Mesenchymal stem cell (in vitro differentiated cells and primary cell): Measurements from ENCODE around the gene EFCAB7.

Source experiments
- DNase-seq: peaks from one replicate; pipeline ENCODE4 v3.0.0-alpha.2; 2013
- H2AFZ ChIP-seq: one replicate; pipeline ENCODE4 v1.6.1; 2013; ENCODE audit warnings: low read depth, mild to moderate bottlenecking, control low read depth, inconsistent platforms, low read length, moderate library complexity
- H2AK5ac ChIP-seq: 2 replicates; pipeline ENCODE4 v1.6.1; 2013; ENCODE audit warnings: low read length, moderate library complexity, mild to moderate bottlenecking, inconsistent platforms; ENCODE audit not compliant: severe bottlenecking
- H2BK120ac ChIP-seq: one replicate; pipeline ENCODE4 v1.6.1; 2013; ENCODE audit warnings: low read depth, mild to moderate bottlenecking, inconsistent platforms, low read length, moderate library complexity
- H2BK12ac ChIP-seq, 2 experiments: one replicate each; pipeline ENCODE4 v1.6.1; 2013; ENCODE audit warnings: inconsistent platforms in 2 of 2, low read length in 2 of 2, mild to moderate bottlenecking in 2 of 2, moderate library complexity in 2 of 2, control low read depth in 1 of 2
- H2BK15ac ChIP-seq: one replicate; pipeline ENCODE4 v1.6.1; 2013; ENCODE audit warnings: mild to moderate bottlenecking, low read depth, inconsistent platforms; ENCODE audit not compliant: poor library complexity, severe bottlenecking
- H2BK5ac ChIP-seq: 2 replicates; pipeline ENCODE4 v1.6.1; 2013; ENCODE audit warnings: low read depth, mild to moderate bottlenecking, low read length, control low read depth, inconsistent platforms; ENCODE audit not compliant: poor library complexity, severe bottlenecking
- H3K14ac ChIP-seq, 2 experiments: one replicate each; pipeline ENCODE4 v1.6.1; 2013; ENCODE audit warnings: inconsistent platforms in 2 of 2, low read length in 2 of 2, control low read depth in 1 of 2, mild to moderate bottlenecking in 1 of 2, moderate library complexity in 1 of 2
- H3K18ac ChIP-seq, 2 experiments: one replicate each; pipeline ENCODE4 v1.6.1; 2013; ENCODE audit warnings: inconsistent platforms in 2 of 2, low read length in 2 of 2, control low read depth in 1 of 2, low read depth in 1 of 2, mild to moderate bottlenecking in 1 of 2
- H3K23ac ChIP-seq, 2 experiments: one replicate each; pipeline ENCODE4 v1.6.1; 2013; ENCODE audit warnings: inconsistent platforms in 2 of 2, low read length in 2 of 2, mild to moderate bottlenecking in 2 of 2, moderate library complexity in 2 of 2, control low read depth in 1 of 2
- H3K27ac ChIP-seq: 2 replicates; pipeline ENCODE4 v1.5.1; 2013; ENCODE audit warnings: mild to moderate bottlenecking, moderate library complexity, low read length, control low read depth, inconsistent platforms; ENCODE audit not compliant: poor library complexity, severe bottlenecking
- H3K27me3 ChIP-seq, 2 experiments: 2 replicates each; pipeline versions ENCODE4 v1.6.1 to v1.7.0; 2013; ENCODE audit warnings: low read length in 2 of 2, mild to moderate bottlenecking in 2 of 2, moderate library complexity in 2 of 2, control low read depth in 1 of 2, inconsistent platforms in 1 of 2; ENCODE audit not compliant: control insufficient read depth in 1 of 2, insufficient read depth in 1 of 2
- H3K36me3 ChIP-seq, 2 experiments: 2 replicates each; pipeline versions ENCODE4 v1.6.1 to v1.7.0; 2013; ENCODE audit warnings: low read length in 2 of 2, control low read depth in 1 of 2, inconsistent platforms in 1 of 2, low read depth in 1 of 2, mild to moderate bottlenecking in 1 of 2; ENCODE audit not compliant: insufficient read depth in 2 of 2, control insufficient read depth in 1 of 2
- H3K4ac ChIP-seq, 2 experiments: one replicate each; pipeline ENCODE4 v1.6.1; 2013; ENCODE audit warnings: inconsistent platforms in 2 of 2, low read length in 2 of 2, mild to moderate bottlenecking in 2 of 2, moderate library complexity in 2 of 2, control low read depth in 1 of 2, low read depth in 1 of 2
- H3K4me1 ChIP-seq: 2 replicates; pipeline ENCODE4 v1.6.1; 2013; ENCODE audit warnings: low read depth, low read length, control low read depth; ENCODE audit not compliant: control insufficient read depth, insufficient read depth
- H3K4me2 ChIP-seq: 2 replicates; pipeline ENCODE4 v1.6.1; 2013; ENCODE audit warnings: low read length, mild to moderate bottlenecking, inconsistent platforms; ENCODE audit not compliant: poor library complexity, severe bottlenecking
- H3K4me3 ChIP-seq, 2 experiments: 2 replicates each; pipeline versions ENCODE4 v1.5.1 to v1.7.0; 2013; ENCODE audit warnings: low read length in 2 of 2, mild to moderate bottlenecking in 2 of 2, control low read depth in 1 of 2, low read depth in 1 of 2; ENCODE audit not compliant: insufficient read depth in 1 of 2
- H3K79me1 ChIP-seq: replicated peaks from 2 replicates; pipeline ENCODE4 v1.6.1; 2013; ENCODE audit warnings: mild to moderate bottlenecking, control low read depth, low read length, inconsistent platforms; ENCODE audit not compliant: poor library complexity, severe bottlenecking
- H3K9ac ChIP-seq: 2 replicates; pipeline ENCODE4 v1.7.0; 2013; ENCODE audit warnings: mild to moderate bottlenecking, low read length, moderate library complexity
- H3K9me3 ChIP-seq: 2 replicates; pipeline ENCODE4 v1.7.0; 2013; ENCODE audit warnings: mild to moderate bottlenecking, low read length; ENCODE audit not compliant: control insufficient read depth
- H4K8ac ChIP-seq: one replicate; pipeline ENCODE4 v1.6.1; 2013; ENCODE audit warnings: inconsistent platforms, mild to moderate bottlenecking, low read length, moderate library complexity
- H4K91ac ChIP-seq: one replicate; pipeline ENCODE4 v1.6.1; 2013; ENCODE audit warnings: mild to moderate bottlenecking, low read length, inconsistent platforms
- WGBS: methylation state at CpG from one replicate; pipeline ENCODE4 v1.1.7; 2013; ENCODE audit warnings: mixed read lengths; 5-methylcytosine and 5-hydroxymethylcytosine counted together

EFCAB7 gene

DNA sequence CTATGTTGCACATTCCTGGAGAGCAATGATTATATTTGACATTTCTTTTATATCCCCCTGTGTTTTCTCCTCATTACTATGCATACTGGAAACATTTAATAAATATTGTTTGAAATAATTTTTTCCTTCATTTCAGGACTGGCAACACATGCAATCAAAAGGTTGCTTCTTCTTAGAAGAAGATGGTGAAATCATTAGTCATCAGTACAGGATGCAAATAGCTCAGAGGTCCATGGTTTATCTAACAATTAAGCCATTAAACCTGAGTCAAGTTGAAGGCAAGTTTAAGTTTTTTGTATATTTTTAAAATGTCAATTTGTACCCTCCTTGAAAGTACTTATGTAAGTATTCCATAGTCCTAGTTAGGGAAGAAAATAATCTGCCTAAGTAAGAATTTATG, 22.5 kb downstream of the EFCAB7 start:
- no peak overlapping the region for H3K27ac ChIP-seq
- no peak overlapping the region for H2BK5ac ChIP-seq
- no peak overlapping the region for H2AK5ac ChIP-seq
- no peak overlapping the region for H3K4ac ChIP-seq
- no peak overlapping the region for H3K18ac ChIP-seq
- no peak overlapping the region for H3K14ac ChIP-seq
- no peak overlapping the region for H3K4me3 ChIP-seq
- H2AFZ ChIP-seq: no peak overlapping the region
- H4K91ac ChIP-seq: no peak overlapping the region
- peak; percentile 36 for DNase-seq
- H3K9ac ChIP-seq: peak overlapping the region; percentile 55
- H3K27me3 ChIP-seq: no peaks in the 10 kb centered on the region
- H3K4me1 ChIP-seq: no peaks in the 10 kb centered on the region
- peaks cover 0 to 19% of the 10 kb centered on the region in 2 experiments for H3K36me3 ChIP-seq
- H2BK12ac ChIP-seq: no peak overlapping the region
- H2BK15ac ChIP-seq: no peak overlapping the region
- H3K79me1 ChIP-seq: no peaks in the 10 kb centered on the region
- H3K23ac ChIP-seq: no peak overlapping the region
- H4K8ac ChIP-seq: no peak overlapping the region
- no peak overlapping the region for H2BK120ac ChIP-seq
- peaks cover 2% of the 10 kb centered on the region for H3K9me3 ChIP-seq
- H3K4me2 ChIP-seq: no peak overlapping the region

DNA sequence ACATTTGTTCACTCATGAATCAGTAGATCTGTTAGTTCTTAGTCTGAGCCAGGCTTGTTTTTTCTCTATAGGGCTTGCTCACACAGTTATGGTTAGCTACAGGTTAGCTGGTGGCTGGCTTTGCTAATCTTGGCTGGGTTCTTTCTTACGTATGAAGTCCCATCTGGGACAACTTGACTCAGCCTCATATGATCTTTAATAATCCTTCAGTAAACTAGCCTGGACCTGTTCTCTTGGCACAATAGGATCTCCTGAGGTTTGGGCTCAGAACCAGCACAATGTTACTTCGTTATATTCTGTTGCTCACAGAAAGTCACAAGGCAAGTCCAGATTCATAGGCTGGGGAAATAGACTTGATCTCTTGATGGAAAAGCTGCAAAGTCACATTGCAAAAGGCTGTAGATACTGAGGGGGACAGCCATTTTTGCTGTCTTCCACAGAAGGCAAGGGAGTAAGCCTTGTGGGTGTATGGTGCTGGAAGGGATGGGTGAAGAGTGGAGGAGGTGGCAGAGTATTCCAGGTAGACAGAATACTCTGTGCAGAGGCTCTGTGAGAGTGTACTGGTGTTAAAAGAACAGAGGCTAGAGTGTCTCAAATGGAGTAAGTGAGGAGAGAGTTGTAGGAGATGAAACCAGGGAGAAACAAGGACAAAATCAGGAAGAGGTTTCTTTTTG, 24.4 kb downstream of the EFCAB7 start:
- Histone ChIP-seq H3K4me3 (peak overlapping the region in 1 of 2 experiments; percentile 54), H3K4me2 (no peak overlapping the region), H3K14ac (no peak overlapping the region), H3K18ac (no peak overlapping the region), H3K23ac (no peak overlapping the region), H2BK120ac (no peak overlapping the region), H3K27me3 (no peaks in the 10 kb centered on the region), H4K8ac (no peak overlapping the region), H3K4me1 (no peaks in the 10 kb centered on the region), H3K4ac (no peak overlapping the region), H3K9ac (peak overlapping the region; percentile 94), H3K79me1 (no peaks in the 10 kb centered on the region), H3K9me3 (peaks cover 2% of the 10 kb centered on the region), H3K27ac (no peak overlapping the region), H2BK5ac (no peak overlapping the region), H4K91ac (no peak overlapping the region), H3K36me3 (peaks cover 0 to 14% of the 10 kb centered on the region in 2 experiments), H2AK5ac (no peak overlapping the region), H2AFZ (no peak overlapping the region), H2BK12ac (no peak overlapping the region), H2BK15ac (no peak overlapping the region)
- no peak for DNase-seq
- 98% methylated on average over 2 of the region's 2 CpGs for WGBS

DNA sequence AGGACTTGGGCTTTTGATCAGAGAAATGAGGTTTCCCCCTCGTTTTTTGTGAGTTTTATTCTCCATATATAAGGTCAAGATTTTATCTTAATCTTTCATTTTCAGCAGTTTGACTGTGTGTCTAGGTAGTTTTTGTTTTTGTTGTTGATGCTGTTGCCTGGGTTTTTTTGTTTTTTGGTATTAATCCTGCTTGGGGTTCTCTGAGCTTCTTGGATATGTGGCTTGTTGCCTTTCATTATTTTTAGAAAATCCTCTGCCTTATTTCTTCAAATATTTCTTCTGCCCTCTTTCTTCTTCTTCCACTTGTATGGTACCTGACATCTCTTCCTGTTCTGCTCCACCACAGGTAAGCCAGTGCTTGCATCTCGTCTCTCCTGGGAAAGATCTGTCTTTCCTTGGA, 25.0 kb downstream of the EFCAB7 start:
- no peak overlapping the region for H2BK120ac ChIP-seq
- H2BK15ac ChIP-seq: no peak overlapping the region
- H2AK5ac ChIP-seq: no peak overlapping the region
- H3K18ac ChIP-seq: no peak overlapping the region
- peak overlapping the region in 1 of 2 experiments; percentile 54 for H3K4me3 ChIP-seq
- H3K27ac ChIP-seq: no peak overlapping the region
- no peak overlapping the region for H3K14ac ChIP-seq
- 86% methylated on average over 1 of the region's 2 CpGs for WGBS
- no peak overlapping the region for H2BK5ac ChIP-seq
- no peak overlapping the region for H2BK12ac ChIP-seq
- H4K91ac ChIP-seq: no peak overlapping the region
- no peak overlapping the region for H3K4me2 ChIP-seq
- H3K4ac ChIP-seq: no peak overlapping the region
- no peak overlapping the region for H4K8ac ChIP-seq
- H3K4me1 ChIP-seq: no peaks in the 10 kb centered on the region
- H3K9ac ChIP-seq: peak overlapping the region; percentile 94
- H3K79me1 ChIP-seq: no peaks in the 10 kb centered on the region
- peaks cover 0 to 19% of the 10 kb centered on the region in 2 experiments for H3K36me3 ChIP-seq
- H3K9me3 ChIP-seq: no peaks in the 10 kb centered on the region
- no peak overlapping the region for H3K23ac ChIP-seq
- no peak overlapping the region for H2AFZ ChIP-seq
- no peak for DNase-seq
- H3K27me3 ChIP-seq: no peaks in the 10 kb centered on the region

DNA sequence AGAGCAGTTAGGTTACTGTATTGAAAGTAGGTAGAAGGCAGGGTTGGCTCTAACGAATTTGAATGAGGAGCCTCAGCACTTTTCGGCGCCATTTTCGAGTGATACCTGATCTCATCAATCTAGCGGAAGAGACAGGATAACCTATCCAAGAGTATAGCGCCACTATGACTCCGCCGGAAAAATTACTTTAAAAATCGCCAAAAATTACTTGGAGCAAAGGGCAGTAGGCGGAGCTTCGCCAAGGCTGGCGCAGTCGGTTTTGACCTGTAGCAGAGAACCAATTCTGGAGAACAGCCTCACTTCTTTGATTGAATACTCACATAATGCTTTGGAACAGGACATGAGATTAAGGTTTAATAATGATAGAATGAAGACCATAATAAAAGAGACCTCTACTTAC, 25.6 kb downstream of the EFCAB7 start:
- WGBS: 97% methylated on average over 13 of the region's 13 CpGs
- H3K9ac ChIP-seq: peak overlapping the region; percentile 94
- H3K79me1 ChIP-seq: no peaks in the 10 kb centered on the region
- no peak overlapping the region for H4K91ac ChIP-seq
- H3K4ac ChIP-seq: no peak overlapping the region
- no peak overlapping the region for H2BK5ac ChIP-seq
- H2AK5ac ChIP-seq: no peak overlapping the region
- H2BK120ac ChIP-seq: no peak overlapping the region
- no peak for DNase-seq
- no peak overlapping the region for H2BK15ac ChIP-seq
- no peak overlapping the region for H2AFZ ChIP-seq
- H3K23ac ChIP-seq: no peak overlapping the region
- peaks cover 0 to 24% of the 10 kb centered on the region in 2 experiments for H3K36me3 ChIP-seq
- no peak overlapping the region for H3K14ac ChIP-seq
- no peaks in the 10 kb centered on the region for H3K4me1 ChIP-seq
- H3K27ac ChIP-seq: no peak overlapping the region
- H3K18ac ChIP-seq: no peak overlapping the region
- no peaks in the 10 kb centered on the region for H3K9me3 ChIP-seq
- H3K27me3 ChIP-seq: no peaks in the 10 kb centered on the region
- no peak overlapping the region for H4K8ac ChIP-seq
- peak overlapping the region in 1 of 2 experiments; percentile 54 for H3K4me3 ChIP-seq
- H3K4me2 ChIP-seq: no peak overlapping the region
- no peak overlapping the region for H2BK12ac ChIP-seq
